MM.1S (cell line): ENCODE measurements around the gene TACC2.

Source experiments
- DNase-seq: peaks from one replicate; pipeline ENCODE4 v3.0.0-alpha.2; 2015
- H2AFZ ChIP-seq: fragments of 300-600 bp; sonication (generic); 2 replicates; pipeline ENCODE4 v1.6.0; 2016; ENCODE audit warnings: antibody characterized with exemption, low read length
- H3F3A ChIP-seq: fragments of 300-600 bp; sonication (generic); 2 replicates; pipeline ENCODE4 v1.6.1; 2016; ENCODE audit warnings: mild to moderate bottlenecking, antibody characterized with exemption, low read length, moderate library complexity, mixed read lengths; ENCODE audit not compliant: insufficient read depth
- H3K27ac ChIP-seq: fragments of 300-600 bp; sonication (generic); 2 replicates; pipeline ENCODE4 v1.5.1; 2016; ENCODE audit warnings: mild to moderate bottlenecking, low read length
- H3K27me3 ChIP-seq: fragments of 300-600 bp; sonication (generic); replicated peaks from 2 replicates; pipeline ENCODE4 v1.6.0; 2016; ENCODE audit warnings: low read length; ENCODE audit not compliant: insufficient read depth
- H3K36me3 ChIP-seq: fragments of 300-600 bp; sonication (generic); replicated peaks from 2 replicates; pipeline ENCODE4 v1.6.1; 2016; ENCODE audit warnings: mild to moderate bottlenecking, low read length, mixed read lengths; ENCODE audit not compliant: insufficient read depth
- H3K4me1 ChIP-seq: fragments of 300-600 bp; sonication (generic); 2 replicates; pipeline ENCODE4 v1.6.1; 2016; ENCODE audit warnings: low read length, mixed read lengths
- H3K4me2 ChIP-seq: fragments of 300-600 bp; sonication (generic); 2 replicates; pipeline ENCODE4 v1.6.0; 2016; ENCODE audit warnings: low read depth, low read length
- H3K4me3 ChIP-seq: fragments of 300-600 bp; sonication (generic); 2 replicates; pipeline ENCODE4 v1.5.1; 2016; ENCODE audit warnings: low read length, mixed read lengths
- H3K79me2 ChIP-seq: fragments of 300-600 bp; sonication (generic); 2 replicates; pipeline ENCODE4 v1.6.1; 2016; ENCODE audit warnings: mixed run types, low read length, mixed read lengths
- H3K9ac ChIP-seq: fragments of 300-600 bp; sonication (generic); 2 replicates; pipeline ENCODE4 v1.6.1; 2016; ENCODE audit warnings: low read length, mixed read lengths
- H3K9me2 ChIP-seq: fragments of 300-600 bp; sonication (generic); replicated peaks from 2 replicates; pipeline ENCODE4 v1.6.1; 2016; ENCODE audit warnings: mild to moderate bottlenecking, low read length, mixed read lengths; ENCODE audit not compliant: insufficient read depth
- H3K9me3 ChIP-seq: fragments of 300-600 bp; sonication (generic); replicated peaks from 2 replicates; pipeline ENCODE4 v1.6.1; 2016; ENCODE audit warnings: mild to moderate bottlenecking, low read length, mixed read lengths; ENCODE audit not compliant: insufficient read depth
- H4K20me1 ChIP-seq: fragments of 300-600 bp; sonication (generic); 2 replicates; pipeline ENCODE4 v1.6.1; 2016; ENCODE audit warnings: mild to moderate bottlenecking, low read length, moderate library complexity, mixed read lengths; ENCODE audit not compliant: insufficient read depth
- CTCF ChIP-seq: fragments of 300-600 bp; sonication (generic); IDR thresholded peaks from 2 replicates; pipeline ENCODE4 v1.5.1; 2016; ENCODE audit warnings: antibody characterized with exemption, low read length, mixed read lengths
- EZH2 ChIP-seq: fragments of 300-600 bp; sonication (generic); optimal IDR thresholded peaks from 2 replicates; pipeline ENCODE3; 2017; ENCODE audit warnings: low read depth, mild to moderate bottlenecking, antibody characterized with exemption, low read length, mixed read lengths
- EZH2phosphoT487 ChIP-seq: fragments of 300-600 bp; sonication (generic); IDR thresholded peaks from 2 replicates; pipeline ENCODE4 v1.6.1; 2018; ENCODE audit warnings: antibody characterized with exemption, low read length

Gene TACC2

GRCh38 chr10:122029499-122030199 lies 40.7 kb downstream of the TACC2 start:
- no peaks in the 10 kb centered on the region for H3F3A ChIP-seq
- TF ChIP-seq EZH2phosphoT487 (no peak), EZH2 (no peak), CTCF (no peak)
- no peak overlapping the region for H3K9ac ChIP-seq
- no peaks in the 10 kb centered on the region for H3K4me1 ChIP-seq
- no peaks in the 10 kb centered on the region for H3K36me3 ChIP-seq
- H2AFZ ChIP-seq, result no peak overlapping the region
- H3K79me2 ChIP-seq, result no peaks in the 10 kb centered on the region
- H4K20me1 ChIP-seq, result no peaks in the 10 kb centered on the region
- H3K9me2 ChIP-seq, result no peaks in the 10 kb centered on the region
- H3K4me2 ChIP-seq, result no peak overlapping the region
- no peak overlapping the region for H3K27ac ChIP-seq
- no peaks in the 10 kb centered on the region for H3K9me3 ChIP-seq
- no peak overlapping the region for H3K4me3 ChIP-seq
- no peaks in the 10 kb centered on the region for H3K27me3 ChIP-seq
- no peak for DNase-seq

GRCh38 chr10:122030200-122030552 lies 41.2 kb downstream of the TACC2 start:
- no peaks in the 10 kb centered on the region for H3K9me2 ChIP-seq
- no peaks in the 10 kb centered on the region for H3F3A ChIP-seq
- no peak overlapping the region for H3K4me2 ChIP-seq
- H3K79me2 ChIP-seq, result no peaks in the 10 kb centered on the region
- H3K36me3 ChIP-seq, result no peaks in the 10 kb centered on the region
- H3K27me3 ChIP-seq, result no peaks in the 10 kb centered on the region
- no peak overlapping the region for H2AFZ ChIP-seq
- no peaks in the 10 kb centered on the region for H4K20me1 ChIP-seq
- H3K9me3 ChIP-seq, result no peaks in the 10 kb centered on the region
- H3K4me3 ChIP-seq, result no peak overlapping the region
- TF ChIP-seq CTCF (no peak), EZH2phosphoT487 (no peak), EZH2 (no peak)
- no peak for DNase-seq
- H3K27ac ChIP-seq, result no peak overlapping the region
- H3K4me1 ChIP-seq, result no peaks in the 10 kb centered on the region
- H3K9ac ChIP-seq, result no peak overlapping the region

GRCh38 chr10:122033224-122033926 lies 44.4 kb downstream of the TACC2 start:
- no peak overlapping the region for H2AFZ ChIP-seq
- H3K4me1 ChIP-seq, result no peaks in the 10 kb centered on the region
- no peaks in the 10 kb centered on the region for H3K9me3 ChIP-seq
- H3F3A ChIP-seq, result no peaks in the 10 kb centered on the region
- no peak for TF ChIP-seq EZH2
- no peak for TF ChIP-seq EZH2phosphoT487
- TF ChIP-seq CTCF, result no peak
- no peak overlapping the region for H3K27ac ChIP-seq
- H3K4me3 ChIP-seq, result no peak overlapping the region
- no peaks in the 10 kb centered on the region for H3K79me2 ChIP-seq
- H3K9ac ChIP-seq, result no peak overlapping the region
- DNase-seq, result no peak
- no peaks in the 10 kb centered on the region for H3K27me3 ChIP-seq
- no peak overlapping the region for H3K4me2 ChIP-seq
- H3K36me3 ChIP-seq, result no peaks in the 10 kb centered on the region
- no peaks in the 10 kb centered on the region for H4K20me1 ChIP-seq
- no peaks in the 10 kb centered on the region for H3K9me2 ChIP-seq
